K562 (cell line): ENCODE results near the gene DENND1A. TPM values are rescaled to one million over a fixed set of nuclear protein-coding genes. Genes with fewer than 3 reads are reported as not detected.
A peak's percentile ranks its signal among the peaks of the same experiment; 100 is the strongest.

Source experiments
- ATAC-seq: fragments of 200-7000 bp; cut with Tn5 transposase; 3 replicates; pipeline ENCODE4 v1.9.1; 2020; ENCODE audit warnings: moderate library complexity
- BruUV-seq: library from RNA; stranded (reverse); fragments of 400-500 nt; replicated peaks from 2 replicates; lab custom pipeline; 2021; lab: Mats Ljungman, UMichigan
- CTCF ChIA-PET: fragments of 300-600 bp; formaldehyde crosslinking; extraction: SDS; loops from one replicate; lab custom pipeline; 2021; ENCODE audit warnings: low intra/inter-chr PET ratio; lab: Yijun Ruan, JAX
- POLR2A ChIA-PET: fragments of 300-600, 350-650 bp; sonication (Branson Sonifier 250); formaldehyde crosslinking; extraction: SDS; loops from one replicate; lab custom pipeline; 2021; ENCODE audit warnings: antibody characterized with exemption, inconsistent platforms; lab: Yijun Ruan, JAX
- DNase-seq, 4 experiments: peaks; one replicate each; pipeline versions ENCODE4 v3.0.0 to v3.0.0-alpha.2; 2011 to 2018; ENCODE audit warnings: low spot score in 3 of 4, mixed read lengths in 3 of 4; ENCODE audit errors: extremely low read depth in 1 of 4
- FAIRE-seq: peaks from 2 replicates; lab custom pipeline; 2011; peaks lifted over from hg19 to GRCh38; lab: Jason Lieb, UNC
- H2AFZ ChIP-seq: 2 replicates; pipeline ENCODE4 v1.6.0; 2011; ENCODE audit warnings: low read depth, low read length, control low read depth, inconsistent platforms
- H3K27ac ChIP-seq: fragments of 200-600 bp; 3 replicates; pipeline ENCODE4 v1.8.0; 2011; ENCODE audit warnings: low read depth, mild to moderate bottlenecking, control low read depth, inconsistent platforms, low read length, moderate library complexity, mixed read lengths; ENCODE audit errors: extremely low read depth
- H3K27me3 ChIP-seq, 2 experiments: fragments of 300-600 bp in 1 of 2; 2 replicates in 1 of 2; 3 replicates in 1 of 2; pipeline versions ENCODE4 v1.6.0 to v1.8.0; 2011; ENCODE audit warnings: inconsistent platforms in 2 of 2, low read length in 2 of 2, mild to moderate bottlenecking in 1 of 2, mixed read lengths in 1 of 2, moderate library complexity in 1 of 2; ENCODE audit not compliant: control insufficient read depth in 2 of 2, insufficient read depth in 2 of 2
- H3K36me3 ChIP-seq: fragments of 300-600 bp; 3 replicates; pipeline ENCODE4 v1.8.0; 2011; ENCODE audit warnings: mild to moderate bottlenecking, low read length, inconsistent platforms; ENCODE audit not compliant: control insufficient read depth, insufficient read depth
- H3K4me1 ChIP-seq, 2 experiments: fragments of 200-600 bp in 1 of 2; replicated peaks in 1 of 2; 2 replicates in 1 of 2; 3 replicates in 1 of 2; pipeline versions ENCODE4 v1.5.1 to v1.8.0; 2011; ENCODE audit warnings: inconsistent platforms in 2 of 2, low read length in 2 of 2, mild to moderate bottlenecking in 1 of 2, mixed read lengths in 1 of 2, moderate library complexity in 1 of 2; ENCODE audit not compliant: control insufficient read depth in 2 of 2, insufficient read depth in 2 of 2
- H3K4me2 ChIP-seq: 2 replicates; pipeline ENCODE4 v1.6.1; 2011; ENCODE audit warnings: low read length, control low read depth, inconsistent platforms, mixed read lengths; ENCODE audit not compliant: insufficient read depth
- H3K4me3 ChIP-seq: fragments of 200-600 bp; sonication (generic), shearing (Covaris generic); 2 replicates; pipeline ENCODE4 v1.5.1; 2016; ENCODE audit warnings: control low read depth, inconsistent platforms
- H3K79me2 ChIP-seq: fragments of 200-600 bp; 3 replicates; pipeline ENCODE4 v1.8.0; 2011; ENCODE audit warnings: low read length, inconsistent platforms; ENCODE audit not compliant: control insufficient read depth, insufficient read depth
- H3K9ac ChIP-seq, 2 experiments: 2 replicates each; pipeline versions ENCODE4 v1.6.0 to v1.6.1; 2011; ENCODE audit warnings: low read depth in 2 of 2, low read length in 2 of 2, control low read depth in 1 of 2, inconsistent platforms in 1 of 2, mild to moderate bottlenecking in 1 of 2, mixed read lengths in 1 of 2; ENCODE audit not compliant: insufficient read depth in 1 of 2
- H3K9me1 ChIP-seq: one replicate; pipeline ENCODE4 v1.6.0; 2011; ENCODE audit warnings: inconsistent platforms, mild to moderate bottlenecking, low read length, moderate library complexity; ENCODE audit not compliant: control insufficient read depth, insufficient read depth
- H3K9me3 ChIP-seq: replicated peaks from 2 replicates; pipeline ENCODE4 v1.5.1; 2011; ENCODE audit warnings: low read depth, low read length, inconsistent platforms; ENCODE audit not compliant: control insufficient read depth, insufficient read depth
- H4K20me1 ChIP-seq: replicated peaks from 2 replicates; pipeline ENCODE4 v1.6.1; 2011; ENCODE audit warnings: low read length, inconsistent platforms, mixed read lengths; ENCODE audit not compliant: control insufficient read depth, insufficient read depth
- CBFA2T3 ChIP-seq: fragments of 450-650 bp; IDR thresholded peaks from 2 replicates; pipeline ENCODE4 v1.6.1; 2017
- E4F1 ChIP-seq: fragments of 250-450 bp; sonication (Bioruptor Pico); IDR thresholded peaks from 2 replicates; pipeline ENCODE4 v1.5.0; 2021; ENCODE audit warnings: mild to moderate bottlenecking, borderline replicate concordance
- ELF1 ChIP-seq: fragments of 200-800 bp; sonication (Bioruptor generic); IDR thresholded peaks from 2 replicates; pipeline ENCODE4 v1.6.1; 2016; ENCODE audit warnings: missing genetic modification characterization, missing compliant biosample characterization
- ETS2 ChIP-seq: IDR thresholded peaks from 2 replicates; pipeline ENCODE4 v1.6.1; 2016; ENCODE audit warnings: borderline replicate concordance, missing genetic modification characterization, mild to moderate bottlenecking, moderate library complexity, missing compliant biosample characterization; ENCODE audit not compliant: poor library complexity, severe bottlenecking
- FOXO4 ChIP-seq: fragments of 450-650 bp; formaldehyde crosslinking; IDR thresholded peaks from 2 replicates; pipeline ENCODE4 v1.4.0; 2020; ENCODE audit warnings: mild to moderate bottlenecking, moderate library complexity
- HDAC1 ChIP-seq, 2 experiments: fragments of 450-650 bp; IDR thresholded peaks; 2 replicates each; pipeline ENCODE4 v1.6.1; 2016 to 2017; ENCODE audit warnings: inconsistent platforms in 1 of 2, mild to moderate bottlenecking in 1 of 2, moderate library complexity in 1 of 2
- MAFF ChIP-seq: IDR thresholded peaks from 2 replicates; pipeline ENCODE4 v1.6.1; 2012; ENCODE audit warnings: low read length, improper control_type of control experiment
- NCOR1 ChIP-seq: fragments of 450-650 bp; IDR thresholded peaks from 2 replicates; pipeline ENCODE4 v1.6.1; 2016; ENCODE audit warnings: mild to moderate bottlenecking, moderate library complexity
- NFE2 ChIP-seq: IDR thresholded peaks from 2 replicates; pipeline ENCODE4 v1.6.1; 2014; ENCODE audit warnings: antibody characterized with exemption, low read depth
- NRF1 ChIP-seq, 2 experiments: fragments of 450-650 bp; IDR thresholded peaks in 1 of 2; conservative IDR thresholded peaks in 1 of 2; 2 replicates each; pipeline ENCODE4 v1.6.1; 2014; ENCODE audit warnings: mild to moderate bottlenecking in 2 of 2
- SMARCC2 ChIP-seq: fragments of 450-650 bp; IDR thresholded peaks from 2 replicates; pipeline ENCODE4 v1.6.1; 2017; ENCODE audit warnings: antibody characterized with exemption, moderate library complexity, mild to moderate bottlenecking, low read depth
- TEAD1 ChIP-seq, 2 experiments: fragments of 450-650 bp in 1 of 2; sonication (generic) in 1 of 2; formaldehyde crosslinking; IDR thresholded peaks; 2 replicates each; pipeline versions ENCODE4 v1.4.0 to v1.8.0; 2020 to 2022; ENCODE audit warnings: mild to moderate bottlenecking in 2 of 2, missing genetic modification reagents in 1 of 2
- ZBTB8A ChIP-seq: fragments of 450-650 bp; IDR thresholded peaks from 2 replicates; pipeline ENCODE4 v1.6.1; 2018; ENCODE audit warnings: mild to moderate bottlenecking, moderate library complexity; ENCODE audit not compliant: partially characterized antibody
- ZNF316 ChIP-seq: fragments of 450-650 bp; IDR thresholded peaks from 2 replicates; pipeline ENCODE4 v1.6.1; 2016
- ZNF398 ChIP-seq: fragments of 250-450 bp; sonication (Bioruptor Pico); IDR thresholded peaks from 2 replicates; pipeline ENCODE4 v1.8.0; 2021; ENCODE audit warnings: moderate library complexity, mild to moderate bottlenecking, inconsistent platforms
- ZNF778 ChIP-seq: fragments of 450-650 bp; formaldehyde crosslinking; IDR thresholded peaks from 2 replicates; pipeline ENCODE4 v1.4.0; 2020; ENCODE audit warnings: mild to moderate bottlenecking, moderate library complexity
- WGBS: fragments of 100-300 bp; shearing (Covaris generic); methylation state at CpG from one replicate; pipeline ENCODE4 v1.1.6; 2016; ENCODE audit warnings: low coverage, mixed read lengths; ENCODE audit not compliant: insufficient coverage; ENCODE audit errors: missing lambda C conversion rate; 5-methylcytosine and 5-hydroxymethylcytosine counted together
- in situ Hi-C: fragments of 300-500 bp; cut with MboI; formaldehyde crosslinking; loops from 4 replicates; pipeline ENCODE4 v1.15.0; 2018; ENCODE audit warnings: inconsistent platforms, mixed read lengths
- intact Hi-C: fragments of 100-400 bp; cut with micrococcal nuclease; formaldehyde crosslinking; loops from 2 replicates; pipeline ENCODE4 v1.14.2; 2022
- polyA plus RNA-seq, 8 experiments: library from polyadenylated mRNA; depleted of rRNA in 4 of 8; stranded (reverse) in 5 of 8; unstranded in 3 of 8; fragments of >200 nt; fragmentation: Nextera tagmentation in 2 of 8; fragmentation: Illumina TruSeq in 1 of 8; extraction: Ambion mirVana in 2 of 8; extraction: Trizol in 1 of 8; gene quantifications; 2 replicates each; pipeline versions ENCODE4 v1.2.1 to v1.2.3, GENCODE V29; 2011 to 2014; ENCODE audit warnings: inconsistent platforms in 1 of 8, missing spikeins in 1 of 8
- total RNA-seq, 7 experiments: library from RNA; depleted of rRNA in 6 of 7; stranded (reverse); fragments of >200 nt in 6 of 7; fragmentation: Illumina TruSeq in 2 of 7; extraction: Trizol in 2 of 7; gene quantifications; 2 replicates each; pipeline versions ENCODE4 v1.2.1 to v1.2.3, GENCODE V29; 2011 to 2021; ENCODE audit warnings: low replicate concordance in 1 of 7

Gene DENND1A
- total and polyA plus RNA-seq, 9 of the 15 experiments (the other 6 are each of a cell fraction or from before 2014, with no cell fraction given): 7.6 to 29.5 (median 15.7) TPM

- Histone ChIP-seq H4K20me1 (no peaks in the 10 kb centered on the region), H3K9ac (peak overlapping the region in 1 of 2 experiments; percentile 55; a peak in 2 of 4 replicates), H2AFZ (peak overlapping the region; percentile 20), H3K4me2 (peak overlapping the region; percentile 66), H3K9me1 (no peaks in the 10 kb centered on the region), H3K4me1 (peaks cover 5 to 23% of the 10 kb centered on the region in 2 experiments), H3K9me3 (no peaks in the 10 kb centered on the region), H3K27me3 (no peaks in the 10 kb centered on the region), H3K79me2 (peaks cover 49% of the 10 kb centered on the region), H3K27ac (peak overlapping the region; percentile 80), H3K4me3 (peak overlapping the region; percentile 19), H3K36me3 (no peaks in the 10 kb centered on the region)
- in situ Hi-C loops (no loop called here), intact Hi-C loops (loop anchor here (10.0 kb wide), 1 partner anchor 90 kb away; no protein-coding TSS in a partner anchor)
- TSS peak; percentile 65 for BruUV-seq
- 0% methylated on average over 7 of the region's 7 CpGs for WGBS
- FAIRE-seq: peak; percentile 85
- ChIA-PET POLR2A (interaction anchor here (0.6 to 2.3 kb wide), 9 partner anchors 11 to 213 kb away, joined by 3 to 9 read pairs (median 4); no protein-coding TSS in a partner anchor), CTCF (no interaction called here)
- peak in 3 of 4 experiments; percentile 9 to 75 (median 68) for DNase-seq
- ATAC-seq: peak; percentile 89
- peak; percentile 59 to 93; a peak in 3 of 4 replicates for TF ChIP-seq TEAD1 (CRISPR knock-in tag; IDR thresholded peaks at IDR 0.05)
- TF ChIP-seq ZNF316: peak; percentile 75
- TF ChIP-seq SMARCC2: peak; percentile 63; the same call in 1 of the 2 replicates
- no peak for TF ChIP-seq FOXO4 (CRISPR knock-in tag)
- no peak for TF ChIP-seq ZNF398 (CRISPR knock-in tag)
- no peak for TF ChIP-seq ZBTB8A
- TF ChIP-seq ETS2 (tag): no peak
- TF ChIP-seq ZNF778 (CRISPR knock-in tag): no peak
- TF ChIP-seq ELF1 (tag): peak; percentile 84
- peak in 1 of 2 experiments; percentile 59; a peak in 1 of 4 replicates for TF ChIP-seq HDAC1 (IDR thresholded peaks at IDR 0.05)
- peak; percentile 38 for TF ChIP-seq NCOR1
- TF ChIP-seq MAFF: peak; percentile 57; the same call in 1 of the 2 replicates
- TF ChIP-seq NFE2: peak; percentile 88
- TF ChIP-seq NRF1 (conservative IDR thresholded peaks at IDR 0.05 in 1 of 2, IDR thresholded peaks at IDR 0.05 in 1 of 2): no peak
- peak; percentile 68 for TF ChIP-seq CBFA2T3
- no peak for TF ChIP-seq E4F1 (CRISPR knock-in tag)
Measured at GRCh38 chr9:123834889-123835562, 94.9 kb downstream of the DENND1A start.
